Neural cell (in vitro differentiated cells): ENCODE results near the gene C1QTNF4. TPM values are rescaled to one million over a fixed set of nuclear protein-coding genes. Genes with fewer than 3 reads are reported as not detected.

Experiments used
- H2AFZ ChIP-seq: fragments of 200-600, 300-800 bp; sonication (generic), shearing (Covaris generic); 2 replicates; pipeline ENCODE4 v1.6.0; 2014; ENCODE audit warnings: low read depth, mild to moderate bottlenecking, antibody characterized with exemption, low read length, moderate library complexity
- H3F3A ChIP-seq: fragments of 200-600 bp; shearing (Covaris generic); 2 replicates; pipeline ENCODE4 v1.6.1; 2016; ENCODE audit warnings: mild to moderate bottlenecking, moderate library complexity, mixed read lengths, antibody characterized with exemption, low read length; ENCODE audit not compliant: insufficient read depth, poor library complexity, severe bottlenecking
- H3K27ac ChIP-seq: fragments of 200-600, 300-800 bp; sonication (generic), shearing (Covaris generic); 2 replicates; pipeline ENCODE4 v1.5.1; 2014; ENCODE audit warnings: mild to moderate bottlenecking, low read length, moderate library complexity
- H3K27me3 ChIP-seq: fragments of 300-800, 200-600 bp; sonication (generic), shearing (Covaris generic); 2 replicates; pipeline ENCODE4 v1.6.0; 2014; ENCODE audit warnings: mild to moderate bottlenecking, low read depth, low read length, moderate library complexity; ENCODE audit not compliant: insufficient read depth
- H3K36me3 ChIP-seq: fragments of 300-800, 200-600 bp; sonication (generic), shearing (Covaris generic); 2 replicates; pipeline ENCODE4 v1.5.1; 2014; ENCODE audit warnings: mild to moderate bottlenecking, antibody characterized with exemption, low read length, moderate library complexity; ENCODE audit not compliant: insufficient read depth
- H3K4me2 ChIP-seq: fragments of 300-800, 200-600 bp; sonication (generic), shearing (Covaris generic); 2 replicates; pipeline ENCODE4 v1.6.0; 2014; ENCODE audit warnings: mild to moderate bottlenecking, low read length
- H3K4me3 ChIP-seq: fragments of 300-800, 200-600 bp; sonication (generic), shearing (Covaris generic); 2 replicates; pipeline ENCODE4 v1.5.1; 2014; ENCODE audit warnings: mild to moderate bottlenecking, low read length, moderate library complexity
- H3K79me2 ChIP-seq: fragments of 200-600 bp; shearing (Covaris generic); replicated peaks from 2 replicates; pipeline ENCODE4 v1.6.0; 2014; ENCODE audit warnings: mild to moderate bottlenecking, low read length, moderate library complexity; ENCODE audit not compliant: insufficient read depth
- H3K9ac ChIP-seq: fragments of 300-800, 200-600 bp; sonication (generic), shearing (Covaris generic); 2 replicates; pipeline ENCODE4 v1.6.1; 2016; ENCODE audit warnings: mild to moderate bottlenecking, low read length, mixed read lengths
- H3K9me2 ChIP-seq: fragments of 200-600 bp; shearing (Covaris generic); 2 replicates; pipeline ENCODE4 v1.6.1; 2016; ENCODE audit warnings: mild to moderate bottlenecking, low read length, mixed read lengths; ENCODE audit not compliant: insufficient read depth
- H3K9me3 ChIP-seq: fragments of 200-600, 300-800 bp; sonication (generic), shearing (Covaris generic); 2 replicates; pipeline ENCODE4 v1.6.1; 2016; ENCODE audit warnings: mild to moderate bottlenecking, mixed run types, low read length, moderate library complexity, mixed read lengths
- H4K20me1 ChIP-seq: fragments of 200-600 bp; shearing (Covaris generic); 2 replicates; pipeline ENCODE4 v1.6.1; 2016; ENCODE audit warnings: mild to moderate bottlenecking, mixed run types; ENCODE audit not compliant: insufficient read depth
- CTCF ChIP-seq: fragments of 450-650 bp; IDR thresholded peaks from 2 replicates; pipeline ENCODE4 v1.5.1; 2014; ENCODE audit warnings: antibody characterized with exemption, mild to moderate bottlenecking, moderate library complexity; ENCODE audit not compliant: poor library complexity, severe bottlenecking
- EP300 ChIP-seq: fragments of 450-650 bp; conservative IDR thresholded peaks from 2 replicates; pipeline ENCODE4 v1.6.1; 2014; ENCODE audit warnings: antibody characterized with exemption, mild to moderate bottlenecking, moderate library complexity; ENCODE audit not compliant: poor library complexity, severe bottlenecking
- EZH2 ChIP-seq: fragments of 200-600, 300-800 bp; shearing (Covaris generic), sonication (generic); IDR thresholded peaks from 2 replicates; pipeline ENCODE4 v1.6.1; 2014; ENCODE audit warnings: antibody characterized with exemption, low read length, borderline replicate concordance, mild to moderate bottlenecking; ENCODE audit not compliant: insufficient read depth, poor library complexity, severe bottlenecking
- MXI1 ChIP-seq: fragments of 450-650 bp; conservative IDR thresholded peaks from 2 replicates; pipeline ENCODE4 v1.6.1; 2014; ENCODE audit warnings: antibody characterized with exemption, mild to moderate bottlenecking; ENCODE audit not compliant: poor library complexity, severe bottlenecking
- POLR2AphosphoS5 ChIP-seq: IDR thresholded peaks from 2 replicates; pipeline ENCODE4 v1.6.1; 2012
- RAD21 ChIP-seq: fragments of 450-650 bp; conservative IDR thresholded peaks from 2 replicates; pipeline ENCODE4 v1.6.1; 2014; ENCODE audit warnings: antibody characterized with exemption, mild to moderate bottlenecking, moderate library complexity
- REST ChIP-seq: IDR thresholded peaks from 2 replicates; pipeline ENCODE4 v1.6.1; 2012; ENCODE audit warnings: borderline replicate concordance
- SMC3 ChIP-seq: fragments of 450-650 bp; conservative IDR thresholded peaks from 2 replicates; pipeline ENCODE4 v1.6.1; 2014; ENCODE audit warnings: antibody characterized with exemption, mild to moderate bottlenecking, moderate library complexity; ENCODE audit not compliant: poor library complexity
- TAF1 ChIP-seq: IDR thresholded peaks from 2 replicates; pipeline ENCODE4 v1.6.1; 2012; ENCODE audit warnings: low read depth
- polyA plus RNA-seq: library from polyadenylated mRNA; depleted of rRNA; stranded (reverse); fragments of >200 nt; gene quantifications from 2 replicates; pipeline ENCODE4 v1.2.3, GENCODE V29; 2014

C1QTNF4 gene
- polyA plus RNA-seq, 1 donor from 2014 or later: 16.4 TPM

- Histone ChIP-seq H2AFZ (peak within 1 kb of the TSS; percentile 65), H3K27me3 (no peaks in the 10 kb centered on the region), H3K36me3 (peaks cover 4% of the 10 kb centered on the region), H3K4me2 (peak within 1 kb of the TSS; percentile 98), H4K20me1 (no peaks in the 10 kb centered on the region), H3K27ac (peak within 1 kb of the TSS; percentile 96), H3K9ac (peak within 1 kb of the TSS; percentile 86), H3F3A (no peaks in the 10 kb centered on the region), H3K79me2 (peaks cover 44% of the 10 kb centered on the region), H3K9me2 (no peaks in the 10 kb centered on the region), H3K4me3 (peak within 1 kb of the TSS; percentile 92), H3K9me3 (no peaks in the 10 kb centered on the region)
- TF ChIP-seq POLR2AphosphoS5 (peak; percentile 98), REST (peak; percentile 96), EZH2 (no peak), SMC3 (peak; percentile 71), MXI1 (peak; percentile 89), CTCF (no peak), EP300 (peak; percentile 84), TAF1 (peak; percentile 93), RAD21 (peak; percentile 64)
Observed at GRCh38 chr11:47578524-47579494, 15.4 kb downstream of the C1QTNF4 start, which contains the start of the genes KBTBD4 and NDUFS3. TSS of gene KBTBD4 (minus strand) at chr11:47578970. CDS start at chr11:47578951, 19 bp downstream. TSS of gene NDUFS3 (plus strand) at chr11:47579074. CDS start at chr11:47579092, 18 bp downstream.

- H2AFZ ChIP-seq: no peak overlapping the region
- no peaks in the 10 kb centered on the region for H3F3A ChIP-seq
- H3K36me3 ChIP-seq: peaks cover 4% of the 10 kb centered on the region
- H3K27me3 ChIP-seq: no peaks in the 10 kb centered on the region
- no peaks in the 10 kb centered on the region for H3K9me2 ChIP-seq
- TF ChIP-seq EP300 (no peak), REST (no peak), CTCF (no peak), POLR2AphosphoS5 (no peak), RAD21 (no peak), SMC3 (no peak), MXI1 (no peak), TAF1 (no peak), EZH2 (no peak)
- H3K4me2 ChIP-seq: peak overlapping the region; percentile 90
- no peaks in the 10 kb centered on the region for H3K9me3 ChIP-seq
- no peaks in the 10 kb centered on the region for H4K20me1 ChIP-seq
- peak overlapping the region; percentile 96 for H3K27ac ChIP-seq
- peaks cover 44% of the 10 kb centered on the region for H3K79me2 ChIP-seq
- peak overlapping the region; percentile 86 for H3K9ac ChIP-seq
- peak overlapping the region; percentile 92 for H3K4me3 ChIP-seq
Observed at GRCh38 chr11:47577460-47578041, 16.7 kb downstream of the C1QTNF4 start.
